22Rv1 (cell line): ENCODE data around the gene NAE1.

ENCODE experiments used
- CTCF ChIP-seq: fragments of 450-650 bp; IDR thresholded peaks from 2 replicates; pipeline ENCODE4 v1.5.1; 2017; ENCODE audit warnings: mild to moderate bottlenecking
- ZFX ChIP-seq: fragments of 450-650 bp; IDR thresholded peaks from 2 replicates; pipeline ENCODE4 v1.6.1; 2017; ENCODE audit warnings: antibody characterized with exemption, borderline replicate concordance

GRCh38 chr16:66863707-66864106, 32.9 kb upstream of the NAE1 start:
- TF ChIP-seq CTCF (no peak), ZFX (no peak)
